ENCODE data around the gene TBC1D9B.
"Not testable (repeated sequence)": the region's sequence is repeated elsewhere in the genome, so short reads cannot be mapped to it uniquely, and the experiment has no call there.

The TBC1D9B gene

GRCh38 chr5:179883163-179883562 is 24.5 kb downstream of the TBC1D9B start:
- no peak for DNase-seq

- DNase-seq, result no peak
Measured at GRCh38 chr5:179882338-179882737, 25.4 kb downstream of the TBC1D9B start.

DNA sequence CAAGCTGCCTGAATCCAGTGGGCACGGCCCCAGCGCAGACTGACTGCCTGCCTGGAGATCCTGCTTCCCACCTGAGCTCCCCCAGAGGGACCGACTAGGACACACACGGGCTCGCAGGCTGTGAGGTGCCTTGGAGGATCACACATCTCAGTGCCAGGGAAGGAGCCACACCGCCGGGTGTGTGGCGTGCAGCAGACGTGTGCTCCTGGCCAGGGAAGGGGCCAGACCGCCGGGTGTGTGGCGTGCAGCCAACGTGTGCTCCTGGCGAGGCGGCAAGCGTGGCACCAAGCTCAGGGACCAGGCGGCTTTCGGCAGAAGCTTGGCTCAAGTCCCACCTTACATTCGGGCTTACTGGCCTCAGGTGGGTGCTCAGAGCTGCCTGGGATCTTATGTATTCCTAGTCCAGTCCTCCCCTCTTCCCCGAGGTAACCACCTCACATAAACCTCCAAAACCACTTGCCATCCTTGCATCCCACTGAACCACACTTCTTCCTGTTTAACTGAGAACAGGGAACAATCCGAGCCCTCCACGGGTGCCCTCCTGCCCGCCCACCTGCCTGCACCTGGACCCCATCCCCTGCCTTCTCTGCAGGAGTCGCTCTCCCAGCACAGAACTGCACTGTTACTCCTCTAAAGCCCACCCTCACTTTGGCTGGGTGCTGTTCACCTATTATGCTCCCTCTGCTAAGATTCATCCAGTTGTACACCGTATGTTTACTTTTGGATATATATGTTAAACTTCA is 26.7 kb downstream of the TBC1D9B start:
- DNase-seq, result no peak

GRCh38 chr5:179880066-179880650 is 27.5 kb downstream of the TBC1D9B start:
- DNase-seq, result no peak

DNA sequence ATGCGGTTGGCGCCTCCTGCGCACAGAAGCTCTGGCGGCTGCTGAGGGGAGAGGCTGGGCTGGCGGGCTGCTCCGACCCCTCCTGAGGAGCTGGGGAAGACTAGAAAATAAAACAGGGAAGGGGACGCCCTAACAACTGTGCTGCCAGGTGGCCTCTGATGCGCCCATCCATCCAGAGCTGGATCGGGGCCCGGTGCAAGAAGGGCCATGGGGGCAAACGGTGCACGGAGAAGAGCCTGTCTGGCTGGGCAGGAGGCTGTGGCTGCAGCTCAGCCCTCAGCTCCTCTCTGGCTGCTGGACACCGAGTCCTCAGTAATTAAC is 28.0 kb downstream of the TBC1D9B start:
- DNase-seq, result no peak

DNA sequence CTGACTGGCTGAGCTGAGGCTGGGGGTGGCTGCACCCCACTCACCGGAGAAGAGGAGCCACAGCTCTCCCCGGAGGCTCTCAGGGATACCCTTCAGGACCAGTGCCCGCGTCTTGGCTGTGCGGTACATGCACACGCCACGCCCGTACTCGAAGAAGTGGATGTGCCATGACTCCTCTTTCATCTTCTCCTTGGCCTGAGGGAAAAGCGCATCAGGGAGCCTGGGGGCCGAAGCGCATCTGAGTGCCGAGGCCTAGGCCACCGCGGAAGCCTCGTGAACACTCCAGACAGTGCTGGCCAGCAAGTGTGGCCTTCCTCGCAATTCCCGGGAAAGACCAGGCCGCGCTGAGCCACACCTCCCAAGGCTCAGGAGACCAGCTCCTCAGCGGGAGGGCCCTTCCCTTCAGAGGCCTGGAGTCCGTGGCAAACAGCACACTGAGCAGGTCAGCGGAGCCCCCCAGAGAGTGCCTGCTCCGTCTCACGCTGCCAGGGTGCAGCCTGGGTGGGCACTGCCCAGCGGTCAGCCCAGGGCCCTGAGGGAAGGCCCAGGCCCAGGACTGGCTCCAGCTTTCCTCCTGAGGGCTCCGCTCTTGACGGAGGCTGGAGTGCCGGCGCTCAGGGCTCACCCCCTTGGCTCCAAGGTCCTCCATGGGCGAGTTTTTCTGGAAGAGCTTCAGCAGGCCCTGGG is 28.6 kb downstream of the TBC1D9B start:
- no peak for DNase-seq

DNA sequence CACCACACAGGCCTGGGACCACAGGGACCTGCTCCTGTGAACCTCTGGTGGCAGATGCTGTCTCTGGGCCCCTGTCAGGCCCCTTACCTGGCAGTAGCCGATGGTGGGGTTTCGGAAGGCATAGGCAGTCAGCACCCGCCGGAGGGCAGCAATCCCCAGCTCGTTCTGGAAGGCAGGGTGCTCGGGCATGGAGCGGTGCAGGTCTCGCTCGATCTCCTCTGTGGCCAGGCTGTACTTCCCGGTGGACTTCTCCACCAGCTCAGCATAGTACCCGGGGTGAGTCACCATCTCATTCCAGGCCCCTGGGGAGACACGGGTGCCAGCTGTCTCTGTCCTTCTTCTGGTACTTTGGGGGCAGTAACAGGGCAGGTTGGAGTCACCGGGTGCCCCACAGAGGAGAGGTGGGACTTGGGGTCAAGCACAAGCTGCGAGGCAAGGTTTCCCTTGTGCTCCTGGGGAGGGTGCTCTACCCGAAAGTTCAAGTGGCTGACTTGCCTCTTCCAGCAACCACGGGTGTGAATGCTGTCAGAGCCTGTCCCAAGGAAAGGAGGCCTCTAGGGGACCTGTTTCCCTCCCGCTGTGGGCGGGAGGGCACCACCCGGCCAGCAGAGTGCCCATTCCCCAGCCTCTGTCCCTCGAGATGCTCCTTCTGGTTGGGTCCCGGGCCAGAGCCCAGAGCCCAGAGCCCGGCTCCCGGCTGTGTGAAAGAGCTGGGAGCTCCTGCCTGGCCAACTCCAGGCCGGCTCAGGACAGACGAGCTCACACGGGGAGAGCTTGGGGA is 29.3 kb downstream of the TBC1D9B start:
- no peak for DNase-seq

DNA sequence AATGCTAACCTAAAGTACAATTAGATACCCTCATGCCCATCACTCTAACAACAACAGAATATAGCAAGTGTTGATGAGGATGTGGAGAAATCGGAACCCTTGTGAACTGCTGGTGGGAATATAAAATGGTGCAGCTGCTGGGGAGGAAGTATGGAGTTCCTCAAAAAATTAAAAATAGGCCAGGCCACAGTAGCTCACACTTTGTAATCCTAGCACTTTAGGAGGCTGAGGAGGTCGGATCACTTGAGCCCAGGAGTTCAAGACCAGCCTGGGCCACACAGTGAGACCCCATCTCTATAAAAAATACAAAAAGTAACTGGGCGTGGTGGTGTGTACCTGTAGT is 31.1 kb downstream of the TBC1D9B start:
- DNase-seq, result no peak

DNA sequence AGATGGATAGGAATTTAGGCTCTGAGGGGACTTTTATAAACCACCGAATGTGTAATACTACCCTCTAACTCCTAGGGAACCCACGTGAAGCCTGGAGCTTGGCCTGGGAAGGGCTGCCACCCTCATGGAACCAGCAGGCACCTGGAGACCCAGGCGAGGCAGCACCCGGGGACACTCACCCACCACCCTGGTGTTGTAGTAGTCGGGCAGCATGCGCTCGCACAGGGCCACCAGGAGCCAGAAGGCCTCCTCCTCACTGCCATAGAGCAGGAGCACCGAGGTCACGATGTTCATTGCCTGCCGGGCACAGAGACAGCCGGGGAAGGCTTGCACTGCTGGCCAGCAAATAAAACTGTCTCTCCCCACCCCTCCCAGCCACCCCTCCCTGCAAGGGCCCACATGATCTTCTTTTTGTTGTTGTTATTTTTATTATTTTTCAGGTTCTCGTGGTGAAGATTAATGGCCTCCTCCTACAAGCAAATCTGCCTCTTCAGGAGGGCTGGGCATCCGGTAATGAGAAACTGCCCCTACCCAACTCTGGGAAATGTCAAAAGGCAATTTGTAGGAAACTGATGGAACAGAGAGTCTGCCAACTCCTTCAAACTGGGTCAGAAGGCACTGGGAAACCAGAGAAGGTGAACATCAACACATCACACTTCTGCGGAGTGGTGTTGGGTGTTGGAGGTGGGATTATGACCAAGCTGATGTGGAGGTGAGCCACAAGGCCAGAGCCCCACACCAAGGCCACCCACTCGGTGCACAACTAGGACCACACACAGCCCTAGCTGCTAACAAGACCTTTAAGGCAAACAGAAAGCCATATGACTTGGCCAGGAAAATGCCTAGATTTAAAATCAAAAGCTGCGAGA is 31.7 kb downstream of the TBC1D9B start:
- no peak for DNase-seq

GRCh38 chr5:179874536-179875292 is 33.0 kb downstream of the TBC1D9B start:
- no peak for DNase-seq

DNA sequence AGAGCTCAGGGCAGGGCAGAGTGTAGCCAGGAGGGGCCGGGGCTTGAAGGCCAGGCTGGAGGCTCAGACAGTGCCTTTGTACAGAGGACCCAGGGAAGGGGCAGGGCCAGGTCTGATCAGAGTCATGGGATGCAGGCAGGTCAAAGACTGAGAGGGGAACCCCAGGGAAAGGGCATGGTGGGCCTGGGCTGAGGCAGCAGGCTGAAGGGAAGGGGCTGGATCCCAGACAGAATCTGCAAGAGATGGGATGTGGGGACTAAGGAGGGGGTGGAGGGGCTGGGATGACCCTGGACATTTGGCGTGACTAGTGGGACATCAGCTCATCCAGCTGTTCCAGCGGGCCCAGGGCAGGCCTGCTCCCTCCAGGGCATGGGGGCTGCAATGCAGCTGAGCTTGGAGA is 33.6 kb downstream of the TBC1D9B start:
- DNase-seq, result no peak

DNA sequence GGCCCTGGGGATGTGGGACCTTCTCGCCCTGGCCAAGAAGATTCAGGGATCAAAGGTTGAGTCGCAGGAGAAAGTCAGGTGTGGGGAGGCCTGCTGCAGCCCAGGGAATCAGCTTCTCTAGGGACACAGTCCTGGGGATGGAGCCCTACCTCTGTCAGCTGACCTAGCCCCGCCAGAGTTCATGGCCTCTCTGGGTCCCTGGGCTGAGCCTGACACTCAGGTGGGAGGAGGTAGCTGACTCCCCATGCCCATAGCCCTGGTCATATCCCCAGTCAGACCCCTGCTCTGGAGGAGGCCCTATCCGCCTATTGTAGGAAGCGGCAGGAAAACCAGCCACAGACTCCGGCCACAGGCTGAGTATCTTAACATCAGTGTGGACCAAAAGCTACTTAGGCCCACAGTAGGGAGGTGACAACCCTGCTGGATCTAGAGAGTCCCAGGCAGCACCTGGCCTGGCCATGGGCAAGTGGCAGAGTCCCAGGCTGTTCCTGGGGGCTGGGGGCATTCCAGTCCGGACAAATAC is 34.0 kb downstream of the TBC1D9B start:
- DNase-seq, result no peak

GRCh38 chr5:179872828-179873575 is 34.7 kb downstream of the TBC1D9B start:
- no peak for DNase-seq

GRCh38 chr5:179872055-179872827 is 35.5 kb downstream of the TBC1D9B start:
- DNase-seq, result no peak

DNA sequence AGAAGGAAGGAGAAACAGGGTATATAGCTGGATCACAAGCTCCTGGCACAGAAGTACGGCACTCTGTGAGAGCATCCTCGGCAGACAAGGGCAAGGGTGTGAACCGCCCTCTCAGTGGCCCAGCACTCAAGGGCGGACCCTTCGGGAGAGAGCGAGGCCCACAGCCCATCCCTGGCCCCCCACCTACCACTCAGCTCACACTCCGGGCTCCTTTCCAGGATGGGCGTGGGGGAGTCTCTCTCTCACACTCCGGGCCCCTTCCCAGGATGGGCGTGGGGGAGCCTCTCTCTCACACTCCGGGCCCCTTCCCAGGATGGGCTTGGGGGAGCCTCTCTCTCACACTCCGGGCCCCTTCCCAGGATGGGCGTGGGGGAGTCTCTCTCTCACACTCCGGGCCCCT is 36.2 kb downstream of the TBC1D9B start:
- DNase-seq, result not testable (repeated sequence)

DNA sequence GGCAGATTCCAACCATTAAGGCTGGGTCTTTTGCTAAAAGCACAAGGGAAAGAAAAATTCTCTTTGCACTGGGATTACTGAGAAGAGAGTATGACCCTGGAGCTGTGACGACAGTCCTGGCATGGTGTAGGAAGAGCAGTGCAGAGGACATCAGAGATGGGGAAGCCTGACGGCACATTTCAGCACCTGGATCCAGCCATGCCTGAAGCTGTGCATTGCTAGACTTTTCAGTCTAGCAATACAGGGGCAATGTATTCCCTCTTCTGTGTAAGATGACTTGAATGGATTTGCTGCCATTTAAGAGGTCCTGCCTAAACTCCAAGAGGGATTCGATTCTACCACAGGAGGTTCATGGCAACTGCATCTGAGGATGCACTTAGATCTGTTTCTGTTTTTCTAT is 36.7 kb downstream of the TBC1D9B start:
- DNase-seq, result no peak

GRCh38 chr5:179870403-179870903 is 37.2 kb downstream of the TBC1D9B start:
- peak; percentile 60 for DNase-seq

DNA sequence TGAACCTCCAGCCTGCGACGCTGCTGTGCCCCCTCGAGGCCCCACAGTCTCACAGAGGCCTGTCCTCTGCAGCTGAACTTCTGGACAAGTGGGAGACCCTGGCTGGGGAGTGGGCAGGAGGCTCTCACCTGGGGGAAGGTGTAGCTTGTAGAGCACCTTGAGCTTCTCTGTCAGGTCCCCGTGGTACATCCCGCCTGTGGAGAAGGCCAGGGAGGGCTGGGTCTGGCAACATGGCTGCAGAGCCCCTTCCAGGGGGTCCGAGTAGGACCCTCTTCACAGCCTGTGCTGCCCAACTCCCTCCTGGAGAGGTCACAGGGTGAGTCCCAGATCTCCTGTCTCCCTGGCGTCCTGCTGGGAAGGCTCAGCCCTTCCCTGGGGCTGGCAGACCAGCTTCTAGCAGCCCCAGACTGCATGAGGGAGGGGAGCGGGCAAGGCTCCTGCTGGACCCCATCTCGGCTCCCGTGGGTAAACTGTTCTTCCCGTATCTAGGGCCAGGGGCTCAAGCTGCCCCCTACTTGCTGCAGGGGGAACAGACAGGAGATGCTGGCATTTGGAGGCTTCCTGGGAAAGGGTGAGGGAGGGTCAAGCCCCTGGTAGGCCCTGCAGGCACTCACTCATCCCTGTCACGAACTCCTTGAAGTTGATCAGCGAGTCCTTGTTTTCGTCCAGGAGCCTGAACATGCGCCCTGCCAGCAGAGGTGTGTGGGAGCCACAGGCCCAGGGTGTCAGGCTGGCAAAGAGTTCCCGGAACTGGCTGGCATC is 37.9 kb downstream of the TBC1D9B start:
- DNase-seq, result no peak

GRCh38 chr5:179869101-179869500 is 38.6 kb downstream of the TBC1D9B start:
- DNase-seq, result no peak

All from NCI-H82 (cell line).